Tibial nerve (tissue), 4 donors: ENCODE data around the gene CFAP73.

Source experiments
- CTCF ChIP-seq, 5 experiments: fragments of 200-600 bp in 3 of 5; fragments of 450-650 bp in 2 of 5; sonication (generic) in 3 of 5; IDR thresholded peaks; one replicate each; pipeline ENCODE4 v1.5.1; 2016 to 2019; ENCODE audit warnings: antibody characterized with exemption in 5 of 5, mild to moderate bottlenecking in 3 of 5, moderate library complexity in 2 of 5
- EP300 ChIP-seq, 2 donors: sonication (generic); formaldehyde crosslinking; IDR thresholded peaks; one replicate each; pipeline ENCODE4 v1.6.1; 2017; ENCODE audit warnings: antibody characterized with exemption in 2 of 2, mild to moderate bottlenecking in 1 of 2
- POLR2A ChIP-seq, 2 donors: fragments of 450-650 bp; IDR thresholded peaks; one replicate each; pipeline ENCODE4 v1.6.1; 2017; ENCODE audit warnings: antibody characterized with exemption in 2 of 2, mild to moderate bottlenecking in 2 of 2, moderate library complexity in 2 of 2

GRCh38 chr12:113144806-113145205, 4.7 kb upstream of the CFAP73 start:
- TF ChIP-seq CTCF (IDR thresholded peaks at IDR 0.05) (no peak), EP300 (IDR thresholded peaks at IDR 0.05) (no peak), POLR2A (IDR thresholded peaks at IDR 0.05) (no peak)
